Tibial artery (tissue), 4 donors: ENCODE results near the gene SLC38A1.

Source experiments
- DNase-seq, 2 donors: peaks; one replicate each; pipeline ENCODE4 v3.0.0-alpha.2; 2019
- H3K27ac ChIP-seq, 2 donors: fragments of 200-600 bp; sonication (generic) in 1 of 2; 1 replicate in 1 of 2; 2 replicates in 1 of 2; pipeline ENCODE4 v1.5.1; 2018 to 2019; ENCODE audit warnings: mild to moderate bottlenecking in 1 of 2
- H3K27me3 ChIP-seq, 2 donors: fragments of 200-600 bp; sonication (generic) in 1 of 2; one replicate each; pipeline versions ENCODE4 v1.5.1 to v1.6.0; 2016 to 2019
- H3K36me3 ChIP-seq, 3 donors: fragments of 200-600 bp; sonication (generic) in 2 of 3; one replicate each; pipeline ENCODE4 v1.5.1; 2016 to 2019; ENCODE audit warnings: mild to moderate bottlenecking in 2 of 3
- H3K4me1 ChIP-seq, 4 donors: fragments of 200-600 bp; sonication (generic) in 2 of 4; 1 replicate in 3 of 4; 2 replicates in 1 of 4; pipeline ENCODE4 v1.5.1; 2016 to 2019
- H3K4me3 ChIP-seq, 2 donors: fragments of 200-600 bp; sonication (generic) in 1 of 2; 1 replicate in 1 of 2; 2 replicates in 1 of 2; pipeline ENCODE4 v1.5.1; 2018 to 2019; ENCODE audit warnings: mild to moderate bottlenecking in 2 of 2
- H3K9me3 ChIP-seq, 3 donors: fragments of 200-600 bp; sonication (generic) in 1 of 3; one replicate each; pipeline ENCODE4 v1.5.1; 2016 to 2019
- intact Hi-C: fragments of 100-400 bp; cut with DNase I; formaldehyde crosslinking; loops from one replicate; pipeline ENCODE4 v1.15.0; 2023; ENCODE audit warnings: low total_unique reads
- TF ChIP-seq, protein P1 (sequence below), 2 experiments: fragments of 200-600 bp in 1 of 2; fragments of 450-650 bp in 1 of 2; IDR thresholded peaks; one replicate each; pipeline ENCODE4 v1.5.1; 2017 to 2019; ENCODE audit warnings: antibody characterized with exemption in 2 of 2, mild to moderate bottlenecking in 1 of 2, moderate library complexity in 1 of 2

The SLC38A1 gene

DNA sequence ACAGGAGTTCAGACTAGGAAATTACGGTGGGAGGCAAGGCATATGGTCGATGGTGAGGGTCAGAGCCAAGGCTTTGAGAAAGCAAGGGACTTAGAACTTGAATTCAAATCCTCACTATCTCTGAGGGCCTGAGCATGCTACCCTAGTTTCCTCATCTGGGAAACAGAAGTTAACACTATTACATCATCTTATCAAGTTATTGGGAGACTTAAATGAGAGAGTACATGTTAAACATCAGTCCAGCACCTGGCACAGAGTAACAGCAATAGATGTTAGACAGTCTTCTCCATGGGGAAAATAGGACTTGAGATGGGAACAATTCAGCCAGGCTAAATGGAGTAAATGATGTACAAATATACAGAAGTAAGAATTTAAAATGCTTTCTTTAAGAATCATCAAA is 38.5 kb downstream of the SLC38A1 start:
- no peak for DNase-seq
- intact Hi-C loops = no loop called here
- TF ChIP-seq, protein P1, sequence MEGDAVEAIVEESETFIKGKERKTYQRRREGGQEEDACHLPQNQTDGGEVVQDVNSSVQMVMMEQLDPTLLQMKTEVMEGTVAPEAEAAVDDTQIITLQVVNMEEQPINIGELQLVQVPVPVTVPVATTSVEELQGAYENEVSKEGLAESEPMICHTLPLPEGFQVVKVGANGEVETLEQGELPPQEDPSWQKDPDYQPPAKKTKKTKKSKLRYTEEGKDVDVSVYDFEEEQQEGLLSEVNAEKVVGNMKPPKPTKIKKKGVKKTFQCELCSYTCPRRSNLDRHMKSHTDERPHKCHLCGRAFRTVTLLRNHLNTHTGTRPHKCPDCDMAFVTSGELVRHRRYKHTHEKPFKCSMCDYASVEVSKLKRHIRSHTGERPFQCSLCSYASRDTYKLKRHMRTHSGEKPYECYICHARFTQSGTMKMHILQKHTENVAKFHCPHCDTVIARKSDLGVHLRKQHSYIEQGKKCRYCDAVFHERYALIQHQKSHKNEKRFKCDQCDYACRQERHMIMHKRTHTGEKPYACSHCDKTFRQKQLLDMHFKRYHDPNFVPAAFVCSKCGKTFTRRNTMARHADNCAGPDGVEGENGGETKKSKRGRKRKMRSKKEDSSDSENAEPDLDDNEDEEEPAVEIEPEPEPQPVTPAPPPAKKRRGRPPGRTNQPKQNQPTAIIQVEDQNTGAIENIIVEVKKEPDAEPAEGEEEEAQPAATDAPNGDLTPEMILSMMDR (IDR thresholded peaks at IDR 0.05) = no peak
- Histone ChIP-seq H3K27ac (no peak overlapping the region), H3K4me3 (no peak overlapping the region), H3K4me1 (peaks cover 0 to 56% (median 31%) of the 10 kb centered on the region in 4 donors), H3K9me3 (no peaks in the 10 kb centered on the region), H3K36me3 (no peaks in the 10 kb centered on the region), H3K27me3 (no peaks in the 10 kb centered on the region)

DNA sequence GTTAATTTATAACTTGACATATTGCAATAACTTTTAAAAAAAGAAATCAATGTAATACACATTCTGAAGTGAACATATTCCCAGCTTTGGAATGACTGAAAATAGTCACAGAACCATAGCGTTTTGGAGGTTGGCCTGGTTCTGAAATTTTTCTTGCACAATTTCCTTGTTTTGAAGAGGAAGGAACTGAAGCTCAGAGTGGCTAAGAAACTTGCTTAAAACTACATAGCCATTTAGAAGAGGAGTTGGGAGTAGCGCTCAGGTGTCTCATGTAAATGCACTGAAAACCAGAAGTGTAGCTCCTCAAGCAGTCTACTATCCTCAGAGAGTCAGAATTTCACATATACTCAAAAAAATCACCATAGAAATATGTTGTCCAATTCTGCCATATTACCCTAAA is 41.2 kb downstream of the SLC38A1 start:
- Histone ChIP-seq H3K27ac (peak overlapping the region; percentile 52), H3K27me3 (no peaks in the 10 kb centered on the region), H3K4me1 (peaks cover 0 to 77% (median 44%) of the 10 kb centered on the region in 4 donors), H3K36me3 (no peaks in the 10 kb centered on the region), H3K4me3 (no peak overlapping the region), H3K9me3 (no peaks in the 10 kb centered on the region)
- TF ChIP-seq, protein P1 (IDR thresholded peaks at IDR 0.05) = no peak
- intact Hi-C loops = no loop called here
- no peak for DNase-seq

DNA sequence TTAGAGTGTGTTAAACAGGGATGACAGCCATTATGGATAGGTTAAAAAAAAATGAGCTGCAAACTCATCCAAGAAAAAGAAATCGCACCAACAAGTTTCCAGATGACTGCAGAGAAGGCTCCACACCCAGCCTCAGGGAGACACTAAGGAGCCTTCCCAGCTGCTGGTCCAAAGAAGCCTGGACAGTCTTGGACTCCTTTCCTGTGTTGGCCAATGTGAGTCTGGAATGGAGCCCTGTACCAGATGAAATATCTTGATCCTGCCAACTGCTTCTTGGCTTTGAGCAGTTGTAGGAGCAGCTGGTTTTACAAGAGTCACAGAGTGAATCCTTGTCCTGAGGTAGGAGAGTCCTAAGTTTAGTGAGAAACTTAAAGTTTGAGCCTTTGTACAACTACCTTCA is 44.5 kb downstream of the SLC38A1 start:
- intact Hi-C loops = no loop called here
- Histone ChIP-seq H3K27me3 (no peaks in the 10 kb centered on the region), H3K36me3 (no peaks in the 10 kb centered on the region), H3K4me1 (peaks cover 0 to 98% (median 59%) of the 10 kb centered on the region in 4 donors), H3K4me3 (no peak overlapping the region), H3K9me3 (no peaks in the 10 kb centered on the region), H3K27ac (peak overlapping the region; percentile 49 to 58)
- peak; percentile 80 to 88 for DNase-seq
- TF ChIP-seq, protein P1 (IDR thresholded peaks at IDR 0.05) = no peak

DNA sequence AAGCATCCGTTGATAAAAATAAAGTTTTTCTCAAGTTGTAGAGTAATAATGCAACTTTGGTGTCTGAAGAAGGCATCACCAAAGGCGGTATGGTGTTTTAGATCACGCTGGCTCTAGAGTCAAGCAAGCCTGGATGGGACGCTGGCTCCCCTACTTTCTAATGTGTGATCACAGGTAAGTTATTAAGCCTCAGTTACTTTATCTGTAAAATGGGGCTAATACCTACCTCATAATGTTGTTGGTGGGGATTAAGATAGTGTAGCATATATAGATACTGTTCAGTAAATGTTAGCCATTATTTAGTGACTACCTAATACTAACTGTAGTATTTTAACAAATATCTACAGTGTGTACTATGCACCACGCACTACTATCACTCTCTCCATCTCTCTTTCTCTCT is 45.8 kb downstream of the SLC38A1 start:
- Histone ChIP-seq H3K27ac (peak overlapping the region in 1 of 2 donors; percentile 58), H3K27me3 (no peaks in the 10 kb centered on the region), H3K4me1 (peaks cover 0 to 92% (median 53%) of the 10 kb centered on the region in 4 donors), H3K4me3 (no peak overlapping the region), H3K9me3 (no peaks in the 10 kb centered on the region), H3K36me3 (no peaks in the 10 kb centered on the region)
- TF ChIP-seq, protein P1 (IDR thresholded peaks at IDR 0.05) = no peak
- DNase-seq = no peak
- intact Hi-C loops = no loop called here

DNA sequence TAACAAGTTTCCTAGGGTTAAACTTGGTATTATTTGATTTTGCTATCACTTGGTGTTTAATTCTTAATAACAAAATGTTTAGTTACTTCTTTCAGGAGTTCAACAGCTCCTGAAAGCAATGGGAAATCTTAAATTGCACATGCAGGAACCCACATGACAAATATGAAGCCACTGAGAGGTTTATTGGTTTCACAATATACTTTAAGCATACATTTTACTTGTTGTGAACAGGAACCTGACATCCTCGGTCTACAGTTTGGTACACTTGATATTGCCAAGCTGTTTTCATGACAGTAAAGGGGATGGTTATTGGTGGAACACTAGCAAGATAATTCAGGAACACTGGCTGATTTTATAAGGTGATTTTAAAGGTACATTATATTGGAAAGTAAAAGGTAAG is 46.2 kb downstream of the SLC38A1 start:
- H3K27me3 ChIP-seq = no peaks in the 10 kb centered on the region
- intact Hi-C loops = no loop called here
- TF ChIP-seq, protein P1 (IDR thresholded peaks at IDR 0.05) = no peak
- peaks cover 0 to 92% (median 50%) of the 10 kb centered on the region in 4 donors for H3K4me1 ChIP-seq
- no peaks in the 10 kb centered on the region for H3K9me3 ChIP-seq
- H3K36me3 ChIP-seq = no peaks in the 10 kb centered on the region
- H3K4me3 ChIP-seq = no peak overlapping the region
- no peak for DNase-seq
- peak overlapping the region; percentile 42 to 54 for H3K27ac ChIP-seq
